Stimulated activated CD4-positive, alpha-beta T cell treated with anti-CD3 and anti-CD28 coated beads, Interleukin-12 subunit alpha, Interleukin-12 subunit beta, amount 100 ng/mL, for 24 hours (primary cell): Measurements from ENCODE around the gene GFPT2.

Experiments
- DNase-seq, 2 experiments: peaks; one replicate each; pipeline ENCODE4 v3.0.0-alpha.2; 2020; ENCODE audit warnings: low read depth in 2 of 2

GFPT2 gene

DNA sequence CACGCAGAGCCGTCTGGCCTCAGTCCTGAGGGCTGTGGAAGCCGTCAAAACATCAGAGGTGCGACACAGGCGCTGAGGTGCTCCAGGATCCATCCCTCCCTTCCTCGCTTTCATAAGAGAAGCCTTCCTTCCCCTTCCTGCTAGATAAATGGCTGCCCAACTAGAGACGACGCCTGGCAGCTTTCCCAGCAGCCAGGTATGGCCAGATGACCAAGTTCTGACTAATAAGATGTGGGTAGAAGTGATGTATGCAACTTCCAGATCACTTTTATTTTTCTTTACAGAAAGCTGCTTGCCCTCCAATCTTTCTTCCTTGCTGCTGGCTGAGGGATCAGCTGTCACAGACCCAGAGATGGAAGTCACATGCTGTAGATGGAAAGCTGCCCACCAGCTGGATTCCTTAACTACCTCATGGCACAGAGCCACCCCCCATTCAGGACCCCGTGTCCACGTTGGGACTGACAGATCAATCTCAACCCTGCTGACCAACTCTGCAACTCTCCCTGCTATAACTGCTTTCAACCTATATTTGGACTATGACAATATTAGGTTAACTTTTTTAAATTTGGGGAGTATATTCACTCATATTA lies 70.0 kb downstream of the GFPT2 start:
- DNase-seq = no peak

DNA sequence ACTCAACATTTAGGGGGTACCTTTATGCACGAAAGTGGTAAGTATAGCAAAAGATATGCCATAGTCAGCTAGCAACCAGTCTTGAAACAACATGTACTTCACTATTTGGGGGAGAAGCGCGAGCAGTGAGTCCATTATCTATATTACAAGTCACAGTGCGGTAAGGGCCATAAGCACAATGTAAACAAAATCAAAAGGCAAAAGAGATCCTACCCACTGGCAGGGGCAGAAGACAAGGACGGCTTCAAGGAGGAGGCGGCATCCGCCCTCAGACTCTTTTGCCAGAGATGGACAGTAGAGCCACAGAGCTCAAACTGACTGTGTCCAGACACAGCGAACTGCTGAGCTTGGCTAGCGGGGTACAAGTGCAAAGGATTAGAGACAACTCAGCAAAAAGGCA lies 70.9 kb downstream of the GFPT2 start:
- DNase-seq = no peak

DNA sequence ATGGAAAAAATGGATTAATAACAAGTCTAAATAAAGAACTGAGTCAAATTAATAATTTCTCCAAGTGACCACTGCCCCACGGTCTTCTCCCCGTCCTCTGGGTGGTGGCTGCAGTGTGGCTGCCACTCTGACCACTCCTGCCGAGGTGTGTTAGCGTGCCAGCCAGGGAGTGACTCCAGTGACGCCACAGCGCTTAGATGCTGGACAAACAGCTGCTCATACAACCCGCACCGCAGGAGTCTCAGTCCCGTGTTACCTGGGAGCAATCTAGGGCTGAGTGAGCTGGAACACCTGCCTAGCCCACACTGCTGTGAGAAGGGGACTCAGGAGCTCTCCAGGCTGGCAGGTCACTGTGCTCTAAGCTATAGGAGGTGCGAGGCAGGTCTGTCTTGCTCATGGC lies 71.4 kb downstream of the GFPT2 start:
- no peak for DNase-seq

DNA sequence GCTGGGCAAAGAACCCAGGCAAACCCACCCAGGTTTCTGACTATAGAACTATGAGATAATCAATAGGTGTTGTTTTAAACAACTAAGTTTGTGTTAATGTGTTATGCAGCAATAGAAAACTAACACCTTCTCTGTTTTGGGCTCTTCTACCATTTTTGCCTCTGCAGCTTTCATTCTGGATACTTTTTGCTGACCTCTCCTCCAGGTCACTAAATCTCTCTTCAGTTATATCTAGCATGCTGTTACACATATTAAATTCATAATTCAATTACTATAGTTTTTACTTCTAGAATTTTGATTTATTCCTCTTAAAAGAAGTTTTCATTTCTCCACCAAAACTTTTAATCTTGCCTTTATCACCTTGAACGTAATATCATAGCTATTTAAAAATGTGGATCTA lies 78.4 kb downstream of the GFPT2 start:
- no peak for DNase-seq

DNA sequence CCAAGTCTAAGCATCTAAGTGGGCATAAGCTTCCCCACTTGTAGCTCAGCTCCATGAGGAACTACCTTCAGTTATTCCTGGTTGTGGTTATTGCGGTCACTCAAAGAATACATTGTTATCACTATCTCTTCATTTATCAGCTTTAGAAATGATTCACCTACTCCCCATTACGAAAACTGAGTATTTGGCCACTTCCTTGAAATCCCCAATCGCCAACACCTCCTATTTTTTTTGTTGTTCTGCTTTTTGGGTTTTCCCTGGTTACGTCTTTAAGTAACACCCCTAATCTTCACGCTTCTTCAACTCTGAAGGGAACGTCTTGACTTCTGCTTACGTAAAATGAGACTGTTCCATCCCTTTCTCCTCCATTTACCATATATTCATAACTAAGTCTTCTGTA lies 81.9 kb downstream of the GFPT2 start:
- no peak for DNase-seq

DNA sequence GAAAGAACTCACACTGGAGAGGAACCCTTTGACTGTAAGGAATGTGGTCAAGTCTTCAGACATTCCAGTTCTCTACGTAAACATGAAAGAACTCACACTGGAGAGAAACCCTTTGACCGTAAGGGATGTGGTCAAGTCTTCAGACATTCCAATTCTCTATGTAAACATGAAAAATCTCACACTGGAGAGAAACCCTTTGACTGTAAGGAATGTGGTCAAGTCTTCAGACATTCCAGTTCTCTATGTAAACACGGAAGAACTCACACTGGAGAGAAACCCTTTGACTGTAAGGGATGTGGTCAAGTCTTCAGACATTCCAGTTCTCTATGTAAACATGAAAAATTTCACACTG lies 93.9 kb downstream of the GFPT2 start:
- no peak for DNase-seq

DNA sequence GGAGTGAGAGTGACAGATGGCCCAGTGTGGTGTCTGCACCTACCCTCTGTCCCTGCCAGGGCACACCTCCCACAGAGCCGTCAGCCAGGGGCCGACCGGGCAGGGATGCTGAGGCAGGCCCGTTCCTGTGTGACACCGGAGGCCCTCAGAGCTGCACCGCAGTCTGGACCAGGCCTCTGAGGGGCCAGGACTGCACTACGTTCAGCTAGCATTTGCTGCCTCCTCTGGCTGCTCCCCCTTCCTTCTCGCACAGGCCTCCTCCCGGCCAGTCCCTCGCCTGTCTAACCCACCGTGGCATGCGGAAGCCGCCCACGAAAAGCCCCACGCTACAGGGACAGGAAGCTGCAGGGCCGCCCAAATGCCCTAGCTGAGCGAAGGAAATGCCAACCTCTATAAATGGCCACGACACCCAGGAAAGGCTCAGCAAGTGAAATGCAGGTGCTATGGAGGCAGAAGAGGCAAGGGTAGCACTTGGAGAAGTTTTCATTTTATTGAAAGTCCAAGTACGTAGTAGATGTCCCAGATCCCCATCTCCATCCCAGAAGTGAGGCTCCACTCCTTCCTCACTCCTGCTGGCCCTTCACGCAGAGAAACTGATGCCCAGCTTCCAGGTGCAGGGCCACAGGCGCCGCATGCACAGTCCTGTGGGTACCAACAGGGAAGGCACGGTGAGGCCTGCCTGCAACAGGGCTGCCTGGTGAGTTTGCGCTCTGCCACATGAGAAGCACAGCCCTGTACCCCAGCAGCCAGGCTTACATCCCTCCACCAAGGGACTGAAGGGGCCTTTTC lies 99.9 kb downstream of the GFPT2 start:
- no peak for DNase-seq

DNA sequence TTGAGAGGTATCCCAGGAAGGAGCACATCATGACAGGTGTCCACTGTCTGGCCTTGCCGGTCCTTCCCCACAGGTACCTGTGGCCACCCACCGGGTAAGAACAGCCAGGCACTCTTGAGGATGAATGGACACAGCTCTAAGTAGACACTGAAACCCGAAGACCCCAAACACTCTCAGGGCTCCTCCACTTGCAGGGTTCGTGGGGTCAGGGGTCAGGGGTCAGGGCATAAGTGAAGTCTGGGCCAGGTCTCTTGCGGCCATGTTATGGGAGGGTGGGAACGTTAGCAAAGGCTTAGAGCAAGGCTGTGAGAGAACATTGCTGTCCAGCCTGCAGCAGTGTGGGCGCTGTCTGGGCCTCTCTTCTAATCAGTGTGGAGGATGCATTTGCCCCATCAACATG lies 101.2 kb downstream of the GFPT2 start:
- no peak for DNase-seq

DNA sequence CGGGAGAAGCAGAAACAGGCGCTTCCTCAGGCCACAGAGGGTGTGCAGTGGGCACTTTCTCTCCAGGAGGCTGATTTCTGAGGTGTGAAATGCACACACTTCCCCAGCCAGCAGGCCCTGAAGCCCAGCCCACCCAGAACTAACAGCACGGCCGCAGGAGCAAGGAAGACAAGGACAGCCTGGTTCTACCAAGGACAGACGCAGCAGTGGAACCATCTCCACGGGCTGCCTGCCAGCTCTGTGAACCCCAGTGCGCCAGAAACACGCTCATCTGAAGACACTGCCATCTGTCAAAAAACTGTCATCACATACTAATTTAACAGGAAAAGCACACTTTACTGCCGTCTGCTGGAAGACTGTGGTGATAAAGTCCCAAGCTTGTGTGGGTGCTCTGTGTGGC lies 102.0 kb downstream of the GFPT2 start:
- DNase-seq = no peak
